Liver (tissue), 2 donors: ENCODE measurements around the gene CRADD.

Experiments used
- CTCF ChIP-seq: fragments of 150-350 bp; IDR thresholded peaks from 2 replicates; pipeline ENCODE4 v1.5.1; 2017; ENCODE audit warnings: improper control_type of control experiment, low read depth, low read length; ENCODE audit not compliant: missing input control
- ZBTB33 ChIP-seq: IDR thresholded peaks from 2 replicates; pipeline ENCODE4 v1.6.1; 2016; ENCODE audit warnings: antibody characterized with exemption
- donor health status: healthy.

GRCh38 chr12:93938931-93939330, 261.8 kb downstream of the CRADD start:
- TF ChIP-seq CTCF (no peak), ZBTB33 (no peak)
